Middle frontal gyrus (tissue), 1 donor: Measurements from ENCODE around the gene LANCL1.
"Not testable (repeated sequence)": the region's sequence is repeated elsewhere in the genome, so short reads cannot be mapped to it uniquely, and the experiment has no call there.

Experiments used
- DNase-seq: peaks from one replicate; pipeline ENCODE4 v3.0.0-alpha.2; 2015; ENCODE audit warnings: low spot score; ENCODE audit errors: extremely low spot score

LANCL1 gene

DNA sequence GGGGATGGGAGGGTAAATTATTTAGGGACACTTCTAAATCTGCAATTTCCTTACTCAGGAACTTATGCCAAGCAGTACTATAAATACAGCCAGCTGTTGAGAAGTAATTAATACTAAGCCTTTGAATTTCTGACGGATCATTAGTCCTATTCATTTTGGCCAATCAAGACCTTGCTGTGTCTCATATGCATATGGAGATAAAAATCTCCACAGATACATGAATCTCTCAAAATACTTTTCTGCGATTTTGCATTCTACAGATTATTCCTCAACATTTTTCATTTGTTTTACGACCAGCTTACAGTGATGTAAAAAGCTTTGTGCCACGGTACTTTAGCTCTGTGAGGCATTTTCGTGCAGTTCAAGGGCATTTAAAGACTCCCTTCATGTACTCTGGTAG is 16.7 kb downstream of the LANCL1 start:
- DNase-seq, result no peak

DNA sequence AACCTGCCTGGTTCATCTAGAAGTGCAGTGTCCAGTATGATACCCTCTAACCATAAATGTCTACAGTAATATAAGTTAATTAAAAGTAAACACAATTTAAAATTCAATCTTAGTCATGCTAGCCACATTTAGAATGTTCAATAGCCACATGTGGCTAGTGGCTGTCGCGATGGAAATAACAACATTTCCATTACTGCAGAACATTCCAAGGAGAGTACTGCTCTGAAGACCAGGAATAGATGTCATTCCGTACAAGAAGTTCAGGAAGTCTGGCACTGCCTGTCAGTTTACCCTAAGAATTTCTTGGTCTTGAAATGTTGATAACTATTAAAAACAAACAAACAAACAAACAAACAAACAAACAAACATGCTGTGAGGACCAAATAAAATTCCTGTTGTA is 17.2 kb downstream of the LANCL1 start:
- no peak for DNase-seq

DNA sequence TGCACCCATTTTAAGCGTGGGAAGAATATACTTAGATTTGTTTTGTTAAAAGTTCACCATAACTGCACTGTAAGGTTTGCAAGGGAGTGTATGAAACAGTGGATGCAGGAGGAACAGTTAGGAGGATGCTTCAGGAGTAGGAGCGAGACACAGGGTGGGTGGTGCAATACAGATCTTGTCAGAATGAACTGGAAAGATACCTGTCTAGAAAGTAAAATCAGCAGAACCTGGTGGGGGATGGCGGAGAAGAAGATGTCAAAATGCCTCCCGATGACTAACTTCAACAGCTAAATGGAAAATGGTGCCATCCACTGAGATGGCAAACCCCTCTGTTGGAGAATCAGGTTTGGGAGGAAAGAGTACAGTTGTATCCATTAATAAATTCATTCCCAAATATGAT is 18.2 kb downstream of the LANCL1 start:
- no peak for DNase-seq

- DNase-seq, result no peak
These were observed 20.0 kb downstream of the LANCL1 start for GRCh38 chr2:210456571-210456970.

DNA sequence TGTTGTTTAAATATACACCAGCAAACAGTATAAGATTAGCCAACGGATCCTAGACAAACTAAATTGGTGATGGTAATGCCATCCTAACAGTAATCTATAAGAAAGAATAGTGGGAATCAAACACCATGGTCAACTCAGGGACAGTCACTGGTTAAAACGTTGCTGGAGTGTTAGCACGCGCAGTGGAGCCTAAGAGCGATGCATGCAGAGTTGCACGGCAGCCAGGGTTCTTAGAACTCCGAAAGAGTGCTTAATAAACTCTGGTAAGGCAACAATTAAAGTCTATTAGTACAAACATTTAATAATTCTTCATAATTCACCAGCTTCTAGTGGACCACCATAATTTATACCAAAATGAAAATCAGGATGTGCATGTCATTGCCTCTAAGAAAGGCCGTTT is 22.2 kb downstream of the LANCL1 start:
- DNase-seq, result no peak

GRCh38 chr2:210452194-210452593 is 24.4 kb downstream of the LANCL1 start:
- DNase-seq, result no peak

DNA sequence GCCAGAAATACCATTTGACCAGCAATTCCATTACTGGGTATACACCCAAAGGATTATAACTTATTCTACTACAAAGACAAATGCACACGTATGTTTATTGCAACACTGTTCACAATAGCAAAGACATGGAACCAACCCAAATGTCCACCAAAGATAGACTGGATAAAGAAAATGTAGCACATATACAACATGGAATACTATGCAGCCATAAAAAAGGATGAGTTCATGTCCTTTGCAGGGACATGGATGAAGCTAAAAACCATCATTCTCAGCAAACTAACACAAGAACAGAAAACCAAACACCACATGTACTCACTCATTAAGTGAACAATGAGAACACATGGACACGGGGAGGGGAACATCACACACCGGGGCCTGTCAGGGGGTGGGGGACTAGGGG is 25.6 kb downstream of the LANCL1 start:
- DNase-seq, result not testable (repeated sequence)

DNA sequence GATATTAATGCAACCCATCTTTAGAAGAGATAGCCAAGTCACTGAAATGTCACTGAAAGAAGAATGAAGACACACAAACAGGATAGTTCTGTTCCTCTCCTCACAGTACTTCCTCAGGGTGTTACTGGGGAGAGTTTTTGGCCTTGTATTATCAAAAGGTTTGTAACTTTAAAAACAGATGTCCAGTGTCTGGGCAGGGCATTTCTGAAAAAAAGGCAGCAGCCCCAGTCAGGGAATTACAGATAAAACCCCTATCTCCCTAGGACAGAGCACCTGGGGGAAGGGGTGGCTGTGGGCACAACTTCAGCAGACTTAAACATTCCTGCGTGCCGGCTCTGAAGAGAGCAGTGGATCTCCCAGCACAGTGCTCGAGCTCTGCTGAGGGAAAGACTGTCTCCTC is 30.8 kb downstream of the LANCL1 start:
- no peak for DNase-seq

DNA sequence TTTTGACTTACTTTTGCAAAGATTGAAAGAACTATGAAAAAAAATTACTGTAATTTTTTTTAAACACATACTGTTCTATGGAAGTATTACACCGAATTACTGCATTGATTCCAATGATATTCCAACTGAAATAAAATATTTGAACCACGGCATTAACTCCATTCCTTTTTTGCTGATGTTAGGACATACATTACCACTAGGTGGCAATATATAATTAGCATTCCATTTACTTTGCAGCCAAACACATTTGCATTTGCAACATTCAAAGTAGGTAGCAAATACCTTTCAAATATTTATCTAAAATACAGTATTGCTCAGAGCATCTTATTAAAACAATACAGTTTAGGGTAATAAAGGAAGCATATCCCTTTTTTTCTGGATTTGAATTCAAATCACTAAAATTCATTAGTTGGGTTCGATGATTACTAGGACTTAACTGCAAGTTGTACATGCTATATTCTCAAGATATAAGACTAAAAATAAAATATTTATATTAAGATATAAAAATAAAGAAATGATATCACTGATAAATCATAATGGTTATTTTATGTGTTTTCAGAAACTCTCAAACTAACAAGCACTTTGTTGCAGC is 31.3 kb downstream of the LANCL1 start:
- no peak for DNase-seq

GRCh38 chr2:210443527-210443926 is 33.0 kb downstream of the LANCL1 start:
- no peak for DNase-seq

DNA sequence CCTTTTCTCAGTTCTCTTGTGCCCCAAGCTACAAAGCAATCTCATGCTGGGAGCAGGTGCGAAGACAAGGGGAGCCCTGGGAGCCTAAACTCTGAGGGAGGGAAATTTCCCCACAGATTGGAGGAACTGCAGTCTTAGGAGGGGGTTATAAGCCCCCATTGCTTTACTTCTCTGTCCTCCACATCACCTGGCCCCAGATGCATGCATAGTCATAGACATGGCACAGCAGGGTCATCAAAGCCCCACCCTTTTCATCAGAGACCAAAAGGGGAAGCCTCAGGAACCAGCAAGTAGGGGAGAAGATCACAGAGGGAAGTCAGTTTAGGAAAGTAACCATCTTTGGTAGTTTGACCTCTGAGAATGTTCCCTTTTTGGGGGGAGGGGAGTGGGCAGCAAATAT is 33.7 kb downstream of the LANCL1 start:
- no peak for DNase-seq

DNA sequence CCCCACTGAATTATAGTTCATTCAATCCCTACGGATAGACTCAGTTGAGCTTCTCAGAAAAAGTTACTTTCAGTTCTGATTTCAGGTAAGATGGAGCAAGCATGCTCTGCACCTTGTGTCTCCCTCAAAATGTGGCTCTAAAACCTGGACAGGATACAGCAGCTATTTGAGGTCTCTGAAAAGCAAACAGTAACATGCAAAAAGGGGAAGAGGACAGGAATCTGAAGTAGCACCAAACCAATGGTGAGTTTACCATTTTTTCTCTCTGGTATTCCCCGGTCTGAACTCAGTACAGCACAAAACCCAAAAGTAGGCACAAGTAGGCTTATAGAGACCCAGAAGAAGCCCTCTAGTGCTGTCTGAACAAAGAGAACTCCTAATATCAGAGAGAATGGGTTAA is 34.1 kb downstream of the LANCL1 start:
- no peak for DNase-seq

DNA sequence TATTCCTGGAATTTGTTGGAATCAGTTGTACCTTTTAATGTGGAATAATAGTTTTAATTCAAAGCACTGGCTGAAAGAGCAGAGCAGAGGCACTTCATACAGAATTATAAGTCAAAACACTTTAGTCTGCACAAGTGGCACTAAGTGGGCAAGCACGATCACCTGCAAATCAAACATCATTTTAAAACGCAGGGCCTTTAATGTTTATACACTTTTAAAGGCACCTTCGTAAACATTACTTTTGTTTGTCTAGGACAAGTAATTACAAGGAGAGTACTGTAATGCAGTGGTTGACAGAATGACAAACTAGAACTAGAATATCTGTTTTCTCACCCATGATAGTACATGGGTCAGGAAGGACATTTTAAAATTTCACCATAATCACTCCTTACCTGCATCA is 36.4 kb downstream of the LANCL1 start:
- no peak for DNase-seq

- no peak for DNase-seq
These were observed 41.1 kb downstream of the LANCL1 start for GRCh38 chr2:210435439-210435838.

DNA sequence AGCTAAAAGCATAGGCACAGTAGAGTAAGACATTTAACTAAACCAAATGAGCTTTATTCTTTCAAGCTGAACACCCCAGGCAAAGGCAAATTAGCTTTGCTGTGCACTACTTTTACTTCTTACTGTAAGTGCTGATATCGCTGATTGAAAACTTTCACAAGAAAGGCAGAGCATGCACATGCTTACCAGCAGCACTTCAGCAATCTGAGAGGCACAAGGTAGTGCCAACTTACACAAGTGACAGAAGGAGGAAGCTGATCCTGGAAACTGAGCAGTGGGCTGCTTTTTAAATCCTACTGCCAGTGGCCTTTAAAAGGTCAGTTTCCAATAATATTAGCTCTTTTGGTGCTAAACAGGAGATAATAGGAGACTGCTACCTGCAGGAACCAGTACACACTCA is 43.9 kb downstream of the LANCL1 start:
- DNase-seq, result no peak

DNA sequence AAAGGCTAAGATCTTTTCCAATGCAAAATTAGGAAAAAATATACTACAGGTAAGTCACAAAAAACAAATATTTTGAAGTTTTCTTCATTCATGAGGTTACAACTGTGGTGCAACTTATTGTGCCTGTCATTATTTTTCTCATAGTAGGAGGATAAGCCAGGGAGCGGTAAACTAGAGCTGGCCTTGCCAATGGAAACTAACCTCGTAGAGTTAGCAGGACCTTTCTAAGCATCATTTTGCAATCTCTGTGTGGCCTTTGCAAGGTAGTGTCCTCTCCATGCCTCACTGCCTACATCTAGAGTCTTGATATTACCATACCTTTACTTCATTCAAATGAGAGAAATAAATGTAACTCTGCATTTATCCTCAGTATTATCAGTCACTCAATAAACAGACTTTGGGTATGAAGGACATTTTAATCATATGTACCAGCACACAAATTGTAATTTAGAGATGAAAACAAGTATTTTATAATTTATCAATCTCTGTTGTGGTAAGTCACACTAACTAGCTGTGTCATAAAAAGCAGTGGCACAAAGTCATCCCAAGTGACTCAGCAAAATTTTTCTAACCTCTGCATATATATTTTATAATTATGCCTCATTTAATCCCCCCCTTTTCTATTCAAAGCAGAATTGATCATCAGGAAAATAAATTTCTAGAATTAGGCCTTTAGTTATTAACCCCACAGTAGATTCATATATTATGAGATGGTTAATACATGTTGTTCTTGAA is 47.0 kb downstream of the LANCL1 start:
- no peak for DNase-seq

GRCh38 chr2:210428393-210429179 is 48.0 kb downstream of the LANCL1 start:
- no peak for DNase-seq

DNA sequence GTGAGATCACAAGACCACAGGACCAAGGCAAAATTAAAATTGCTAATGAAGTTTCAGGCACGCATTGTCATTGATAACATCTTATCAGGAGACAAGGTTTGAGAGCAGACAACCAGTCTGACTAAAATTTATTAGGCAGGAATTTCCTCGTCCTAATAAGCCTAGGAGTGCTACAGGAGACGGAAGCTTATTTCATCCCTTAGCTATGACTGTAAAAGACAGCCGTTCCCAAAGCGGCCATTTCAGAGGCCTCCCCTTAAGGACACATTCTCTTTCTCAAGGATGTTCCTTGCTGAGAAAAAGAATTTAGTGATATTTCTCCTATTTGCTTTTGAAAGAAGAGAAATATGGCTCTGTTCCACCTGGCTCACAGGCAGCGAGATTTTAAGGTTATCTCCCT is 49.2 kb downstream of the LANCL1 start:
- not testable (repeated sequence) for DNase-seq

GRCh38 chr2:210422366-210422765 is 54.2 kb downstream of the LANCL1 start:
- DNase-seq, result no peak

DNA sequence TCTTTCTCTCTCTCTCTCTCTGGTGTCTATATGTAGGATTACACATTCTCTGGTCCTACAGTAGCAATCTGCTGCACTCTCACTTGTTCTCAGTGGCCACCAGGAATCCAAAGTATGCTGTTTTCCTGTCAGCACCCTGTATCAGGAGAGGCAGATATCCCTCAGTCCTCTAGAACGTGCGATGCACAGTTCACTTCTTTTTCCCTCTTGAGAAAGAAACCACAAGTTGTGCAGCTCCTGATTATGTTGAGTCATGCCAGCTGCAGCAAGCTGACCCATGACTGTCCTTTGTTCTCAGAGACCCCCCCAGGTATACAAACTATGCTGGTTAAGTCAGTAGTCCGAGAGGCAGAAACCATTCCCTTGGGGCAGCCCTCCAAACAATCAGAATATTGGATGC is 54.6 kb downstream of the LANCL1 start:
- no peak for DNase-seq

DNA sequence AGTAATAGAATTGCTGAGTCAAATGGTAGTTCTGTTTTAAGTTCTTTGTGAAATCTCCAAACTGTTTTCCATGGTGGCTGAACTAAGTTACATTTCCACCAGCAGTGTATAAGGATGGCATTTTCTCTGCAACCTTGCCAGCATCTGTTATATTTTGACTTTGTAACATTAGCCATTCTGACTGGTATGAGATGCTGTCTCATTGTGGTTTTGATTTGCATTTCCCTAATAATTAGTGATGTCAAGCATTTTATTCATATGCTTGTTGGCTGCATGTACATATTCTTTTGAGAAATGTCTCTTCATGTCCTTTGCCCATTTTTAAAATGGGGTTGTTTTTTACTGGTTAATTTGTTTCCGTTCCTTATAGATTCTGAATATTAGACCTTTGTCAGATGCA is 63.9 kb downstream of the LANCL1 start:
- no peak for DNase-seq

- no peak for DNase-seq
These were observed 66.0 kb downstream of the LANCL1 start for GRCh38 chr2:210410542-210410941.
